ENCODE results near the gene WDR31.

Gene WDR31

DNA sequence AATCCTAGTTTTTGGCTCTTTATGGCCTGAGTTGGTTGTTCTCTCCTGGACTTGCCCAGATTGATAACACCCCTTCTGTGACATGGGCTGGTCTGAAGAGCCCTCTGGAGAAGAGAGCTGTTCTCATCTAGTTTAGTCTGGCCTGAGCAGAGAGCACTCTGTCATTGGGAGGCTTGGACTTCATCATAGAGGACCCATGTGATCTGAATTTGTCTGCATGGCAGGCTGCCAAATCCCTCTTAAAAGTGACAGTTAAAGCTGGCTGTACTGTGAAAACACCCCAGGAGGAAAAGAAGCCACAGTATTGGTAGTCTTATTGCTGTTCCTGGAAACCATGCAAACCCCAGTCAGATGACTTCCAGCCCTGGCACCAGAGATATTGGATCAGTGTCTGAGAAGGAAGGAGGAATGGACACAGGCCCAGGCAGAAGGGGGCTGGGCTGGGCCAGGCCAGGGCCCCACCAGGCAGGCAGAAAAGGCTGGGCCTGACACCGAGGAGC lies 3.7 kb upstream of the WDR31 start (continued):
- TF ChIP-seq ZBTB10 (tag by site-specific recombination; IDR thresholded peaks at IDR 0.05) (no peak), ZBTB21 (tag by site-specific recombination; IDR thresholded peaks at IDR 0.05) (peak; percentile 54; the same call in 1 of the 2 replicates), ZNF366 (tag by site-specific recombination; conservative IDR thresholded peaks at IDR 0.05) (no peak), ZSCAN16 (tag by site-specific recombination; IDR thresholded peaks at IDR 0.05) (no peak), ZNF629 (tag by site-specific recombination; IDR thresholded peaks at IDR 0.05) (peak; percentile 70), ZNF341 (tag by site-specific recombination; IDR thresholded peaks at IDR 0.05; ENCODE audit: low read depth) (peak; percentile 30; the same call in 1 of the 2 replicates), TSHZ1 (tag by site-specific recombination; IDR thresholded peaks at IDR 0.05; ENCODE audit: borderline replicate concordance) (no peak; the same call in 1 of the 2 replicates), ZNF843 (tag by site-specific recombination; IDR thresholded peaks at IDR 0.05) (no peak), ZNF140 (tag by site-specific recombination; IDR thresholded peaks at IDR 0.05) (no peak), ZNF623 (tag by site-specific recombination; IDR thresholded peaks at IDR 0.05) (no peak), ZBTB48 (tag by site-specific recombination; IDR thresholded peaks at IDR 0.05) (no peak), SP3 (tag by site-specific recombination; IDR thresholded peaks at IDR 0.05) (no peak; the same call in 1 of the 2 replicates), ZNF2 (tag by site-specific recombination; IDR thresholded peaks at IDR 0.05) (0 out of 2 replicates have a peak, but pooled peaks have one; percentile 24), ZNF530 (tag by site-specific recombination; IDR thresholded peaks at IDR 0.05; ENCODE audit: low read depth) (no peak), KLF1 (tag by site-specific recombination; IDR thresholded peaks at IDR 0.05) (no peak), ZNF112 (tag by site-specific recombination; IDR thresholded peaks at IDR 0.05) (no peak), IKZF3 (tag by site-specific recombination; IDR thresholded peaks at IDR 0.05) (0 out of 2 replicates have a peak, but pooled peaks have one; percentile 41), HOXA7 (CRISPR knock-in tag; IDR thresholded peaks at IDR 0.05; ENCODE audit: borderline replicate concordance) (no peak), ZBTB8A (tag by site-specific recombination; IDR thresholded peaks at IDR 0.05) (0 out of 2 replicates have a peak, but pooled peaks have one; percentile 21), WT1 (tag by site-specific recombination; IDR thresholded peaks at IDR 0.05) (no peak), ZNF701 (tag by site-specific recombination; IDR thresholded peaks at IDR 0.05) (no peak), ZNF555 (tag by site-specific recombination; conservative IDR thresholded peaks at IDR 0.05) (no peak), PATZ1 (tag by site-specific recombination; IDR thresholded peaks at IDR 0.05) (0 out of 2 replicates have a peak, but pooled peaks have one; percentile 43), ZBTB44 (tag by site-specific recombination; IDR thresholded peaks at IDR 0.05) (peak; percentile 72; the same call in 1 of the 2 replicates), SCRT1 (tag by site-specific recombination; IDR thresholded peaks at IDR 0.05; ENCODE audit: borderline replicate concordance) (no peak), SETDB1 (IDR thresholded peaks at IDR 0.05; ENCODE audit: insufficient read length, low read length) (no peak), ZSCAN4 (tag by site-specific recombination; IDR thresholded peaks at IDR 0.05) (no peak)
- TF ChIP-seq, protein P1, sequence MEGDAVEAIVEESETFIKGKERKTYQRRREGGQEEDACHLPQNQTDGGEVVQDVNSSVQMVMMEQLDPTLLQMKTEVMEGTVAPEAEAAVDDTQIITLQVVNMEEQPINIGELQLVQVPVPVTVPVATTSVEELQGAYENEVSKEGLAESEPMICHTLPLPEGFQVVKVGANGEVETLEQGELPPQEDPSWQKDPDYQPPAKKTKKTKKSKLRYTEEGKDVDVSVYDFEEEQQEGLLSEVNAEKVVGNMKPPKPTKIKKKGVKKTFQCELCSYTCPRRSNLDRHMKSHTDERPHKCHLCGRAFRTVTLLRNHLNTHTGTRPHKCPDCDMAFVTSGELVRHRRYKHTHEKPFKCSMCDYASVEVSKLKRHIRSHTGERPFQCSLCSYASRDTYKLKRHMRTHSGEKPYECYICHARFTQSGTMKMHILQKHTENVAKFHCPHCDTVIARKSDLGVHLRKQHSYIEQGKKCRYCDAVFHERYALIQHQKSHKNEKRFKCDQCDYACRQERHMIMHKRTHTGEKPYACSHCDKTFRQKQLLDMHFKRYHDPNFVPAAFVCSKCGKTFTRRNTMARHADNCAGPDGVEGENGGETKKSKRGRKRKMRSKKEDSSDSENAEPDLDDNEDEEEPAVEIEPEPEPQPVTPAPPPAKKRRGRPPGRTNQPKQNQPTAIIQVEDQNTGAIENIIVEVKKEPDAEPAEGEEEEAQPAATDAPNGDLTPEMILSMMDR (tag by site-specific recombination; IDR thresholded peaks at IDR 0.05) = no peak

Data from HEK293 (cell line).